HepG2 (cell line): ENCODE data around the gene DAPK1. TPM values are rescaled to one million over a fixed set of nuclear protein-coding genes. Genes with fewer than 3 reads are reported as not detected.
A peak's percentile ranks its signal among the peaks of the same experiment; 100 is the strongest.

Experiments used
- CEBPB ChIP-seq: IDR thresholded peaks from 2 replicates; pipeline ENCODE4 v1.6.1; 2011; ENCODE audit warnings: low read depth, low read length, improper control_type of control experiment, borderline replicate concordance
- CREB3 ChIP-seq: sonication (generic); formaldehyde crosslinking; IDR thresholded peaks from 2 replicates; pipeline ENCODE4 v1.5.0; 2020; ENCODE audit warnings: missing genetic modification reagents
- FOXP1 ChIP-seq, 2 experiments: fragments of 450-650 bp in 1 of 2; IDR thresholded peaks; 2 replicates each; pipeline ENCODE4 v1.6.1; 2017 to 2018; ENCODE audit warnings: antibody characterized with exemption in 1 of 2
- GATAD2A ChIP-seq: IDR thresholded peaks from 2 replicates; pipeline ENCODE4 v1.6.1; 2016
- GLMP ChIP-seq: sonication (generic); formaldehyde crosslinking; IDR thresholded peaks from 2 replicates; pipeline ENCODE4 v1.9.0; 2021; ENCODE audit warnings: missing genetic modification reagents, mild to moderate bottlenecking, borderline replicate concordance
- MXD1 ChIP-seq: sonication (generic); formaldehyde crosslinking; IDR thresholded peaks from 2 replicates; pipeline ENCODE4 v1.4.0; 2020; ENCODE audit warnings: mild to moderate bottlenecking, missing genetic modification reagents
- NFE2L2 ChIP-seq: fragments of 150-350 bp; IDR thresholded peaks from 2 replicates; pipeline ENCODE4 v1.6.1; 2014; ENCODE audit warnings: low read length
- PRDM15 ChIP-seq: sonication (generic); formaldehyde crosslinking; IDR thresholded peaks from 2 replicates; pipeline ENCODE4 v1.4.0; 2020; ENCODE audit warnings: missing genetic modification reagents
- SETDB1 ChIP-seq: sonication (generic); formaldehyde crosslinking; IDR thresholded peaks from 2 replicates; pipeline ENCODE4 v1.5.1; 2020; ENCODE audit warnings: missing genetic modification reagents, mild to moderate bottlenecking, borderline replicate concordance
- SKI ChIP-seq: fragments of 450-650 bp; IDR thresholded peaks from one replicate; pipeline ENCODE4 v1.6.1; 2018; ENCODE audit warnings: mild to moderate bottlenecking; ENCODE audit not compliant: partially characterized antibody
- SMARCC2 ChIP-seq: fragments of 450-650 bp; IDR thresholded peaks from 2 replicates; pipeline ENCODE4 v1.6.1; 2017; ENCODE audit warnings: antibody characterized with exemption, mild to moderate bottlenecking
- SMARCE1 ChIP-seq: fragments of 450-650 bp; IDR thresholded peaks from 2 replicates; pipeline ENCODE4 v1.6.1; 2017; ENCODE audit warnings: borderline replicate concordance
- ZBTB39 ChIP-seq: sonication (generic); formaldehyde crosslinking; IDR thresholded peaks from 2 replicates; pipeline ENCODE4 v1.5.0; 2020; ENCODE audit warnings: missing genetic modification reagents
- ZNF431 ChIP-seq: sonication (generic); formaldehyde crosslinking; IDR thresholded peaks from 2 replicates; pipeline ENCODE4 v1.9.0; 2022; ENCODE audit warnings: missing genetic modification reagents, low read depth, mild to moderate bottlenecking, borderline replicate concordance
- ZNF512 ChIP-seq: sonication (generic); formaldehyde crosslinking; IDR thresholded peaks from 2 replicates; pipeline ENCODE4 v1.4.0; 2020; ENCODE audit warnings: mild to moderate bottlenecking, missing genetic modification reagents
- ZNF597 ChIP-seq: sonication (generic); formaldehyde crosslinking; IDR thresholded peaks from 2 replicates; pipeline ENCODE4 v1.5.0; 2020; ENCODE audit warnings: missing genetic modification reagents
- ZNF652 ChIP-seq: IDR thresholded peaks from 2 replicates; pipeline ENCODE4 v1.6.1; 2016; ENCODE audit warnings: low read depth, borderline replicate concordance
- polyA plus RNA-seq, 8 experiments: library from polyadenylated mRNA; depleted of rRNA in 3 of 8; stranded (reverse) in 7 of 8; unstranded in 1 of 8; fragments of >200 nt; fragmentation: Illumina TruSeq in 4 of 8; extraction: Trizol in 4 of 8; gene quantifications; 2 replicates each; pipeline versions ENCODE4 v1.2.1 to v1.2.3, GENCODE V29; 2011 to 2016; ENCODE audit warnings: low read depth in 4 of 8, missing spikeins in 1 of 8, mixed read lengths in 1 of 8; ENCODE audit not compliant: insufficient read depth in 1 of 8
- total RNA-seq, 5 experiments: library from RNA; depleted of rRNA; stranded (reverse); fragments of >200 nt; fragmentation: Illumina TruSeq; extraction: Trizol; gene quantifications; 2 replicates each; pipeline ENCODE4 v1.2.3, GENCODE V29; 2016; ENCODE audit warnings: low read depth in 1 of 5

Gene DAPK1
- total and polyA plus RNA-seq, 2 of the 13 experiments (the other 11 are each of a cell fraction or from before 2014, with no cell fraction given): 35.7 to 35.9 TPM

- TF ChIP-seq CREB3 (CRISPR knock-in tag) (no peak), NFE2L2 (no peak), SMARCC2 (no peak), GLMP (no peak), SMARCE1 (no peak), ZNF512 (no peak), SKI (peak; percentile 41), SETDB1 (no peak), FOXP1 (IDR thresholded peaks at IDR 0.05) (no peak), FOXP1 (CRISPR knock-in tag; IDR thresholded peaks at IDR 0.05) (peak; percentile 95), PRDM15 (CRISPR knock-in tag) (no peak), MXD1 (CRISPR knock-in tag) (no peak), ZNF431 (CRISPR knock-in tag) (no peak), ZNF652 (CRISPR knock-in tag) (no peak), GATAD2A (CRISPR knock-in tag) (peak; percentile 92), CEBPB (no peak), ZNF597 (CRISPR knock-in tag) (no peak), ZBTB39 (CRISPR knock-in tag) (peak; percentile 63; the same call in 1 of the 2 replicates)
Measured at GRCh38 chr9:87570000-87570908, 72.6 kb downstream of the DAPK1 start (continued).
